SK-N-SH treated with all-trans-retinoic acid at 6 μM for 48 hours (cell line): ENCODE measurements around the gene MOCOS.
"Not testable (repeated sequence)": the region's sequence is repeated elsewhere in the genome, so short reads cannot be mapped to it uniquely, and the experiment has no call there.

Experiments
- ARNTL ChIP-seq: fragments of 450-650 bp; formaldehyde crosslinking; IDR thresholded peaks from 2 replicates; pipeline ENCODE4 v1.5.0; 2020; ENCODE audit warnings: low read depth, mild to moderate bottlenecking, moderate library complexity, borderline replicate concordance
- CREB5 ChIP-seq: fragments of 250-450 bp; sonication (Bioruptor Pico); IDR thresholded peaks from 2 replicates; pipeline ENCODE4 v1.5.1; 2020; ENCODE audit warnings: low read depth, mild to moderate bottlenecking, moderate library complexity
- ESRRG ChIP-seq: fragments of 250-450 bp; sonication (Bioruptor Pico); IDR thresholded peaks from 2 replicates; pipeline ENCODE4 v1.6.1; 2021; ENCODE audit warnings: mild to moderate bottlenecking
- PATZ1 ChIP-seq: fragments of 250-450 bp; sonication (Bioruptor Pico); IDR thresholded peaks from 2 replicates; pipeline ENCODE4 v1.8.0; 2020; ENCODE audit warnings: mild to moderate bottlenecking, moderate library complexity, borderline replicate concordance
- POU6F1 ChIP-seq: fragments of 250-450 bp; sonication (Bioruptor Pico); IDR thresholded peaks from 2 replicates; pipeline ENCODE4 v1.8.0; 2021; ENCODE audit warnings: low read depth, mild to moderate bottlenecking, moderate library complexity, borderline replicate concordance
- PPARA ChIP-seq: fragments of 250-450 bp; sonication (Bioruptor Pico); IDR thresholded peaks from 2 replicates; pipeline ENCODE4 v1.5.0; 2020; ENCODE audit warnings: mild to moderate bottlenecking, borderline replicate concordance
- SNAI2 ChIP-seq: fragments of 250-450 bp; sonication (Bioruptor Pico); IDR thresholded peaks from 2 replicates; pipeline ENCODE4 v1.5.0; 2020; ENCODE audit warnings: mild to moderate bottlenecking, moderate library complexity
- ZFP3 ChIP-seq: fragments of 250-450 bp; sonication (Bioruptor Pico); IDR thresholded peaks from 2 replicates; pipeline ENCODE4 v1.5.0; 2020; ENCODE audit warnings: mild to moderate bottlenecking, moderate library complexity

GRCh38 chr18:36240510-36240909 lies 53.2 kb downstream of the MOCOS start:
- TF ChIP-seq POU6F1; ARNTL (CRISPR knock-in tag); SNAI2 (CRISPR knock-in tag); ZFP3 (CRISPR knock-in tag); PATZ1 (CRISPR knock-in tag); PPARA (CRISPR knock-in tag); ESRRG (CRISPR knock-in tag); CREB5 (CRISPR knock-in tag): not testable (repeated sequence)
